ENCODE results near the gene SENP1. TPM values are rescaled to one million over a fixed set of nuclear protein-coding genes. Genes with fewer than 3 reads are reported as not detected.

Gene SENP1
- polyA plus RNA-seq, 2 donors: 2.7 to 3.9 TPM

DNA sequence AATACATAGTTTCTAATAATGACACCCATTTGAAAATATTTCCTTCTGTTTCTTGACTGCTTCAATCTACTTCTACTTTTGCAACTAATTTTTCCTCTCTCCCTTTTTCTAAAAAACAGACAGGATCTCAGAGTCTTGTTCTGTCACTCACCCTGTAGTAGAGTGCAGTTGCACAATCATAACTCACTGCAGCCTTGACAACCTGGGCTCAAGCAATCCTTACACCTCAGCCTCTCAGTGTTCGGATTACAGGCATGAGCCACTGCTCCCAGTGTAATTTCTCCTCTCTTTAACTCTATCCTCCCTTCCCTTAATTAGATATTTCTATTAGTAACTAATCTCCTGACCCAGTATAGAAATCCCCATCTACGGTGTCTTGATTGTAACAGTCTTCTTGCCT, 45.4 kb downstream of the SENP1 start:
- Histone ChIP-seq H3K9me3 (ENCODE audit: control insufficient read depth in 2 of 2, insufficient read depth in 1 of 2, low read depth in 1 of 2, low read length in 1 of 2) (no peaks in the 10 kb centered on the region), H3K27me3 (ENCODE audit: control insufficient read depth in 1 of 2, insufficient read depth in 2 of 2, low read length in 2 of 2) (no peaks in the 10 kb centered on the region), H3K27ac (ENCODE audit: low read depth in 2 of 2, low read length in 1 of 2) (no peak overlapping the region), H3K4me1 (ENCODE audit: control insufficient read depth in 2 of 2, insufficient read depth in 2 of 2, low read length in 1 of 2) (no peaks in the 10 kb centered on the region), H3K4me3 (ENCODE audit: low read depth in 1 of 2, low read length in 2 of 2) (no peak overlapping the region), H3K36me3 (ENCODE audit: control insufficient read depth in 2 of 2, insufficient read depth in 2 of 2, low read length in 1 of 2) (peaks cover 0 to 6% of the 10 kb centered on the region in 2 donors)
- 97 to 98% methylated on average over 2 of the region's 2 CpGs for WGBS, 2 donors

GRCh38 chr12:48058771-48059170, 47.1 kb downstream of the SENP1 start:
- Histone ChIP-seq H3K4me3 (ENCODE audit: low read depth in 1 of 2, low read length in 2 of 2) (no peak overlapping the region), H3K27me3 (ENCODE audit: control insufficient read depth in 1 of 2, insufficient read depth in 2 of 2, low read length in 2 of 2) (no peaks in the 10 kb centered on the region), H3K9me3 (ENCODE audit: control insufficient read depth in 2 of 2, insufficient read depth in 1 of 2, low read depth in 1 of 2, low read length in 1 of 2) (no peaks in the 10 kb centered on the region), H3K4me1 (ENCODE audit: control insufficient read depth in 2 of 2, insufficient read depth in 2 of 2, low read length in 1 of 2) (no peaks in the 10 kb centered on the region), H3K27ac (ENCODE audit: low read depth in 2 of 2, low read length in 1 of 2) (no peak overlapping the region), H3K36me3 (ENCODE audit: control insufficient read depth in 2 of 2, insufficient read depth in 2 of 2, low read length in 1 of 2) (peaks cover 0 to 6% of the 10 kb centered on the region in 2 donors)
- 98 to 100% methylated on average over 5 of the region's 5 CpGs for WGBS, 2 donors

DNA sequence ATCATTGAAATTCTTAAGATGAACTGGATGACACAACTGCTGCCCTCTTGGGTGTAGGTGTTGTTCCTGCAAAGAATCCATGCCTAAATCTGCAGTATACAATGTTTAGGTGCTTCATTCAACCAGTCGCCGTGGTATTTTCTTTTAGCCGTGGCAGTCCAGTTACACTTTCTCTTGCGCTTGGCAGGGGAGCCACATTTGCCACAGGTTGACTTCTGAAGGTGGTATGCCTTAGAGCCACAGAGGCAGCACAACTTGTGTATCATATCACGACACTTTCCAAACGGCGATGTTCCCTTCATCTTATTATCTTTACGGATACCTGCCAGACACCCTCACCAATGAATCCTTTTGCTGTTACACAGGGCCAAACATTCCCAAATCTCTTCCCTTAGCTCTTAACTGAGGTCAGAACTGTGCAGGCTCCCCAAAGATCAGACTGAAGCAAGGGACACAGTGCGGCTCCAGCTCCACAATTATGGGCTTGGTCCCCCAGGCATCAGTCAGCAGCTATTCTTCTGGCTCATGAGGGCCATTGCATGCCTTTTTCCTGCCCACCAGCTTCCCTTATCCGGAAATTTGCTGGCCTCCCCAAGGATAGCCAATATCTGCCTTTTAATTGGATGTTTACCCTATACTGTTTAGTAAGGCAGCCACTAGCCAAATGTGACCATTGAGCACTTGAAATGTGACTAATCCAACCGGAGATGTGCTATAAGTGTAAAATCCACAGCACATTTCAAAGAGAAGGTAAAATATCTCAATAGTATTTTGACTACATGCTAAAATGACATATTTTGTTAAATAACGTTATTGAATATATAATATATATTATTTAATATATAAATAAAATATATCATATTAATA, 50.7 kb downstream of the SENP1 start:
- H3K4me1 ChIP-seq (ENCODE audit: control insufficient read depth in 2 of 2, insufficient read depth in 2 of 2, low read length in 1 of 2): no peaks in the 10 kb centered on the region
- WGBS, 2 donors: 97% methylated on average over 12 of the region's 12 CpGs
- no peaks in the 10 kb centered on the region for H3K9me3 ChIP-seq (ENCODE audit: control insufficient read depth in 2 of 2, insufficient read depth in 1 of 2, low read depth in 1 of 2, low read length in 1 of 2)

GRCh38 chr12:48053883-48054282, 52.0 kb downstream of the SENP1 start:
- Histone ChIP-seq H3K9me3 (ENCODE audit: control insufficient read depth in 2 of 2, insufficient read depth in 1 of 2, low read depth in 1 of 2, low read length in 1 of 2) (no peaks in the 10 kb centered on the region), H3K27ac (ENCODE audit: low read depth in 2 of 2, low read length in 1 of 2) (no peak overlapping the region)
- WGBS, 2 donors: 93 to 94% methylated on average over 4 of the region's 4 CpGs

More for the DNA sequence above, 50.7 kb downstream of the SENP1 start:
- Histone ChIP-seq H3K4me3 (ENCODE audit: low read depth in 1 of 2, low read length in 2 of 2) (no peak overlapping the region), H3K27ac (ENCODE audit: low read depth in 2 of 2, low read length in 1 of 2) (no peak overlapping the region), H3K27me3 (ENCODE audit: control insufficient read depth in 1 of 2, insufficient read depth in 2 of 2, low read length in 2 of 2) (no peaks in the 10 kb centered on the region), H3K36me3 (ENCODE audit: control insufficient read depth in 2 of 2, insufficient read depth in 2 of 2, low read length in 1 of 2) (peaks cover 3 to 6% of the 10 kb centered on the region in 2 donors)

GRCh38 chr12:48053122-48053521, 52.8 kb downstream of the SENP1 start:
- no peaks in the 10 kb centered on the region for H3K9me3 ChIP-seq (ENCODE audit: control insufficient read depth in 2 of 2, insufficient read depth in 1 of 2, low read depth in 1 of 2, low read length in 1 of 2)
- WGBS, 2 donors: 96 to 97% methylated on average over 3 of the region's 3 CpGs
- no peak overlapping the region for H3K4me3 ChIP-seq (ENCODE audit: low read depth in 1 of 2, low read length in 2 of 2)
- H3K36me3 ChIP-seq (ENCODE audit: control insufficient read depth in 2 of 2, insufficient read depth in 2 of 2, low read length in 1 of 2): peaks cover 2 to 7% of the 10 kb centered on the region in 2 donors
- no peak overlapping the region for H3K27ac ChIP-seq (ENCODE audit: low read depth in 2 of 2, low read length in 1 of 2)
- no peaks in the 10 kb centered on the region for H3K27me3 ChIP-seq (ENCODE audit: control insufficient read depth in 1 of 2, insufficient read depth in 2 of 2, low read length in 2 of 2)
- no peaks in the 10 kb centered on the region for H3K4me1 ChIP-seq (ENCODE audit: control insufficient read depth in 2 of 2, insufficient read depth in 2 of 2, low read length in 1 of 2)

More at GRCh38 chr12:48053883-48054282, 52.0 kb downstream of the SENP1 start:
- Histone ChIP-seq H3K27me3 (ENCODE audit: control insufficient read depth in 1 of 2, insufficient read depth in 2 of 2, low read length in 2 of 2) (no peaks in the 10 kb centered on the region), H3K4me1 (ENCODE audit: control insufficient read depth in 2 of 2, insufficient read depth in 2 of 2, low read length in 1 of 2) (no peaks in the 10 kb centered on the region), H3K36me3 (ENCODE audit: control insufficient read depth in 2 of 2, insufficient read depth in 2 of 2, low read length in 1 of 2) (peaks cover 2 to 7% of the 10 kb centered on the region in 2 donors), H3K4me3 (ENCODE audit: low read depth in 1 of 2, low read length in 2 of 2) (no peak overlapping the region)

DNA sequence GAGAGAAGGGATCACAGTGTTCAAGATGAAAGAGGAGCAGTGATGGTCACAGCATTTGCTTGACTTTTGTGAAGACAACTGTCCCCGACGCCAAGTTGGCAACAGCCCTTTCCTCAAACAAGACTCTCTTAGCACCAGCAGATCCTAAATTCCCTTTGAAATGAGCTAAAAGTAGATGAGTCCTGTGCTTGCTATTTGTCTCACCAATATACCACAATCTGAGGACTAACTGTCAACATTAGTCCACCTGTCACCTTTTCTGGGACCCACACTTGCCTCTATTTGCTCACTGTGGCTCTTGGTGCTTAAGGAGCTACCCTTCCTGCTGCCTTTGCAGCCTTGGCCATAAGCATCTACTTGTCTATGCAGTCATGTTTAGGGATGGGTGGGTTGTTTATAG, 54.2 kb downstream of the SENP1 start:
- Histone ChIP-seq H3K4me3 (ENCODE audit: low read depth in 1 of 2, low read length in 2 of 2) (no peak overlapping the region), H3K9me3 (ENCODE audit: control insufficient read depth in 2 of 2, insufficient read depth in 1 of 2, low read depth in 1 of 2, low read length in 1 of 2) (no peaks in the 10 kb centered on the region), H3K4me1 (ENCODE audit: control insufficient read depth in 2 of 2, insufficient read depth in 2 of 2, low read length in 1 of 2) (no peaks in the 10 kb centered on the region), H3K36me3 (ENCODE audit: control insufficient read depth in 2 of 2, insufficient read depth in 2 of 2, low read length in 1 of 2) (peaks cover 5 to 7% of the 10 kb centered on the region in 2 donors), H3K27ac (ENCODE audit: low read depth in 2 of 2, low read length in 1 of 2) (no peak overlapping the region), H3K27me3 (ENCODE audit: control insufficient read depth in 1 of 2, insufficient read depth in 2 of 2, low read length in 2 of 2) (no peaks in the 10 kb centered on the region)
- WGBS, 2 donors: 98 to 100% methylated on average over 2 of the region's 2 CpGs

DNA sequence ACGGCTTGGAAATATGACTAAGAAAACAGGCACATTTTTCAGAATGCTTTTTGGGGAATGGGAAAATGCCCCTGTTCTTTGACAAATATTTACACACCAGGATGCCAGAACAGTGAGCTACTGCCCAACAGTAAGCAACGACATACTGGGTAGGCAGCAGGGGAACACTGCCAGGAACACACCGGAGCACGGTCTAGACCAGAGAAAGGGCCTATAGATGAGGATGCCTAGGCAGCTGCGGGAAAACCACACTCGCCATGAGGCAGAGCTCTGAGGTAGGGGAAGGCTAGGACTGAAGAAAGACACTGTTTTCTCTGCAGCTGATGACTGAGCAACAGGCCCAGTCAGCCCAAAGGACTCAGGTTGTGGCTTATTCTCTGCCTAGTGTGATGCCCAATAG, 55.7 kb downstream of the SENP1 start:
- H3K27me3 ChIP-seq (ENCODE audit: control insufficient read depth in 1 of 2, insufficient read depth in 2 of 2, low read length in 2 of 2): no peaks in the 10 kb centered on the region
- no peak overlapping the region for H3K27ac ChIP-seq (ENCODE audit: low read depth in 2 of 2, low read length in 1 of 2)
- 93 to 94% methylated on average over 6 of the region's 6 CpGs for WGBS, 2 donors
- no peaks in the 10 kb centered on the region for H3K9me3 ChIP-seq (ENCODE audit: control insufficient read depth in 2 of 2, insufficient read depth in 1 of 2, low read depth in 1 of 2, low read length in 1 of 2)
- peaks cover 0 to under 1% of the 10 kb centered on the region in 2 donors for H3K4me1 ChIP-seq (ENCODE audit: control insufficient read depth in 2 of 2, insufficient read depth in 2 of 2, low read length in 1 of 2)
- H3K4me3 ChIP-seq (ENCODE audit: low read depth in 1 of 2, low read length in 2 of 2): no peak overlapping the region
- H3K36me3 ChIP-seq (ENCODE audit: control insufficient read depth in 2 of 2, insufficient read depth in 2 of 2, low read length in 1 of 2): peaks cover 9 to 14% of the 10 kb centered on the region in 2 donors

DNA sequence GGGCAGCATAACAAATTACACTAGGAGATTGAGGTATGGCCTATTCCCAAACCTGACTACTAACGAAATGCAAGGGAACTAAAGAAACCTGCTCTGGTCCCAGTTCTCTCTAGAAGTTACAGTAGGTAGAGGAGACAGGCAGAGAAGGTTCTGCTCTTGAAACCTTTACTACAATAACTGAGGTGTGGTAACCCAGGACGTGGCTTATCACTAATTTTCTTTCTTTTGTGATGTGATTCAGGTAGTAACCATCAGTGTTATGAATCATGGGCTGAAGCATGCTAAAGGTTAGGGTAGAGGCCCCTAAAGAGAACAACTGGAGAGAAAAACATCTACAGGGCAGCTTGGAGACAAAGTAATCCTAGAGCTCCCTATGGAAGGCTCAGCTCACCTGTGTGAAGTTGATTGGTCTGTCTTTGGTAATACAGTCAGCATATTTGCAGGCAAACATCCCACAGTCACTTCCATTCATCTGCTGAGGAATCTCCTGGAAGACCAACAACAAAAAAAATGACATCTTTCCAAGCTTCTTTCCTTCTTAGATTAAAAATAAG, 59.8 kb downstream of the SENP1 start:
- H3K27me3 ChIP-seq (ENCODE audit: control insufficient read depth in 1 of 2, insufficient read depth in 2 of 2, low read length in 2 of 2): no peaks in the 10 kb centered on the region
- H3K27ac ChIP-seq (ENCODE audit: low read depth in 2 of 2, low read length in 1 of 2): no peak overlapping the region
- no peak overlapping the region for H3K4me3 ChIP-seq (ENCODE audit: low read depth in 1 of 2, low read length in 2 of 2)
- no peaks in the 10 kb centered on the region for H3K9me3 ChIP-seq (ENCODE audit: control insufficient read depth in 2 of 2, insufficient read depth in 1 of 2, low read depth in 1 of 2, low read length in 1 of 2)
- peaks cover 0 to 2% of the 10 kb centered on the region in 2 donors for H3K4me1 ChIP-seq (ENCODE audit: control insufficient read depth in 2 of 2, insufficient read depth in 2 of 2, low read length in 1 of 2)
- H3K36me3 ChIP-seq (ENCODE audit: control insufficient read depth in 2 of 2, insufficient read depth in 2 of 2, low read length in 1 of 2): peaks cover 14 to 21% of the 10 kb centered on the region in 2 donors
- 84 to 87% methylated on average over 2 of the region's 2 CpGs for whole genome bisulfite sequencing, 2 donors

DNA sequence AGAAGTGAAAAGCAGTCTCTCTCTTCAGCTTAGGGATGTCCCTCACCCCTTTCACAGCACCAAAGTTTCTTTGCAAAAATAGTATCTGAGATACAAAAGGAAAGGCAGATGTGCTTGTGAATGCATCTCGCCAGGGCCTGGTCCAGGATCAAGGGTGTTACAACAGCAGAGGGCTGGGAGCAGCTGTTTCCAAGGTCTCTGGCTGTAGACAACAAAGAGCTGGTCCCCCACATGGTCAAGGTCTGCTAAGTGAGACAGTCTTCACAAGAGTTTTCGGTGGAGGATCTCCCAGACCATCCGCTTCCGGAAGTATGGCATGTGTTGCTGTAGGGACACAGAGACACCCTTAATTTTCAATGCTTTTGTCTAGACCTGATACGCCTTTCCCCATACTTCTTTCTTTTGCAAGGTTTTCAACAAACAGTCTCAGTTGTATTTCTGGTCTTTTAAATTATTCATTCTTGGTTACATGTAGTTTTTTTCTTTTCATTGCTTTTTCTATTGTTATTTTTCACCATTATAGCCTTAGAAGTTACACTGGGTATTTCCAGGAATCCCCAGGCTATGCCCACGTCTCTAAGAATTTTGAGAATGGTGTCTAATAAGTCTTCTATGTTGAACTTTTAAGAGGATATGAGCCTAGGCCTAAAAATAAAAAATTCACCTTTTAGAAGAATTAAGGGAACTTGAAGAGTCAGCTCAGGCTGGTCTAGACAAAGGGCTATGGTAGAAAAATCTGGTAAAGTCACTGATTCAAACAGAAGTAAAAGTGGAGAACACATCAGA, 60.6 kb downstream of the SENP1 start:
- 94 to 98% methylated on average over 6 of the region's 6 CpGs for WGBS, 2 donors
- H3K9me3 ChIP-seq (ENCODE audit: control insufficient read depth in 2 of 2, insufficient read depth in 1 of 2, low read depth in 1 of 2, low read length in 1 of 2): no peaks in the 10 kb centered on the region
- H3K27ac ChIP-seq (ENCODE audit: low read depth in 2 of 2, low read length in 1 of 2): no peak overlapping the region
- H3K27me3 ChIP-seq (ENCODE audit: control insufficient read depth in 1 of 2, insufficient read depth in 2 of 2, low read length in 2 of 2): no peaks in the 10 kb centered on the region
- no peak overlapping the region for H3K4me3 ChIP-seq (ENCODE audit: low read depth in 1 of 2, low read length in 2 of 2)
- peaks cover 0 to 2% of the 10 kb centered on the region in 2 donors for H3K4me1 ChIP-seq (ENCODE audit: control insufficient read depth in 2 of 2, insufficient read depth in 2 of 2, low read length in 1 of 2)
- H3K36me3 ChIP-seq (ENCODE audit: control insufficient read depth in 2 of 2, insufficient read depth in 2 of 2, low read length in 1 of 2): peaks cover 14 to 19% of the 10 kb centered on the region in 2 donors

All from esophagus (tissue), 2 donors.